ENCODE data around the gene TPD52L1.
A peak's percentile ranks its signal among the peaks of the same experiment; 100 is the strongest.

TPD52L1 gene

DNA sequence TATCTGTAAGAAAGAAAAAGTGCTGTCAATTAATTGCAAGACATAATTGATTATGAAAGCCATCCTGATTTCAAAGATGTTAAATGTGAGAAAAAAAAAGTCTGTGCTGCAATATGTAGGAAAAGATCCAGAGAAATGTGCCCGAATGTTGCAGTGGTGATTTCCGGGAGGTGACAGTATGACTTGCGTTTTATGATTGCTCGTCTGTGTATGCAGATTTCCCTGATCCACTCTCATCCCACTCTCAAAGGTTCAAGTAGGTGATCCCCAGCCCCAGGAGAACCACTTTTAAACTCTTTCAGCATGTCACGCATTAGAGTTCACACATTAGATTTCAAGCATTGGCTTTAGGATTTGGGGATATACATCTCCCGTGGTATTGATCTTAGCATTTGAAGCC is 57.8 kb downstream of the TPD52L1 start:
- DNase-seq: no peak

DNA sequence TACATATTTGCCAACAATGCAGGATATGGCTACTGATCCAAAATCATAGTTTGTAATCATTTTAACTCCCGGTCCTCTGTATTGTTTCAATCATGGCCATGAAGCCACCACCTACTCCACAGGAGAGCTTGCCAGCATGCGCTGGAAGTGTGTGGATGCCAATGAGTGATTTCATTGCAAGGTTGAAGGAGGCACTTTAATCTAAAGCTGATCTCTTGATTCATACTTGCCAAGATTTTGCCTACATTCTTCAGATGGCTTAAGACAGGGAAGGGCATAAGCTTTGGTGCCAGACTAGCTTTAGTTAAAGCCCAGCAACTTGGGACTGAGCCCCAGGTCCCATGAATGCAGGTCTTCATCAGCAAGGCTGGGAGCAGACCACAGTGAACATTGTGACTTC is 58.8 kb downstream of the TPD52L1 start:
- no peak for DNase-seq

DNA sequence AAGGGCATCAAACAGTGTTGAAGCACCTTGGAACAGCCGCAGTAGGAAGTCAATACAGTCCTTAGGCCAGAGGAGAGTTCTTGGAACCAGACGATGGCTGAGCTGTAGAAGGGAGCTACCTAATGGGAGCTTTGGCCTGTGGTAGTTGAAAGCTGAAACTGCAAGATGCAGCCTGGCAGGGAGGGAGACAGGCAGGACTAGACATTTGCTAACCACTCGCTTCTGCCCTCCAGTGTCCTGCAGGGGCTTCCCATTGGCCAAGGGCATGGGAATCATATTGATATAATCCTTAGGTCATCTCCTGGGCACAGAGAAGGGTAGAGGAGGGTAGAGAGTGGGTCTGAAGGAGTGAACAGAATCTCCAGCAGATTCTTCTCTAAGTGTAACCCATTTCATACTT is 60.4 kb downstream of the TPD52L1 start:
- DNase-seq: peak in 1 of 2 experiments; percentile 15

DNA sequence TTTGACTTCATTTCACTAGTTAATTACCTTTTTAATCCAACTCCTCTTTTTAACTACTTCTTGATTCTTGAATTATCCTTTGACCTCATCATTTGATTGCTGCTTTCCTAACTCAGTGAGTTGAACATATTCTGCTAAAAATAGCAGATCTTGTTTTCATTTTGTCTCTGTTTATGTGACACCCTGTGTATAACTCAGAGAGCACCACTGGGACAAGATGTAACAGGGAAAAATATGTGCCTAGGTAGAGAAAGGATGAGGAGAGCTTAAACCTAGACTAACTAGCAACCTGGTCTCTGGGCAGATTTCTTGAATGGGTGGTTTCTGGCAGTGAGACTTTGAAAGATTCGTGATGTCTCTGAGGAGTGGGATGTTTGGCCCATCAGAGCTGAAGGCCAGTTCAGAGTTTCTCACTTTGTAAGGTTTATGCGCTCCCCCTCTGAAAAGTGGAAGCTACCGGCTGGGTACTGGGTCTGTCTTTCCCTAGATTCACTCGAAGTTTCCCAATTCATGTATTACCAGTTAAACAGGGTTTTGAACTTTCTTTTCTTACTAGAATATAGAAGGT is 61.8 kb downstream of the TPD52L1 start:
- DNase-seq: no peak

DNA sequence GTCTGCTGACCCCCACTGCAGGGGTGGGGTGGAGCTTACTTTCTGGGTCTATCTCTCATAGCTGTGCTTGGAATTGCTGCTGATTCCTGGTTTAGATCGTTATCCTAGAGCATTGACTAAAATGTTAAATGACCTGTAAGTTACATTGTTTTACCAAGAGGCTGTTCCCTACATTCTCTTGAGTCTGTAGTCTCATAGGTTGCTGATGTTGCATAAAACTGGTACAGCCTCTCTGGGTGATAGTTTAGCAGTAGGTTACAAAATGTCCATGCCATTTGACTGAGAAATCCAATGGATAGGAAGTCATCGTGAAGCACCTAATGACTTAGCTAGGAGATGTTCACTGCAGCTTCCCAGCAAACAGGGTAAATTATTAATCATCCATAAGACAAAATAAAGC is 62.4 kb downstream of the TPD52L1 start:
- DNase-seq: no peak

DNA sequence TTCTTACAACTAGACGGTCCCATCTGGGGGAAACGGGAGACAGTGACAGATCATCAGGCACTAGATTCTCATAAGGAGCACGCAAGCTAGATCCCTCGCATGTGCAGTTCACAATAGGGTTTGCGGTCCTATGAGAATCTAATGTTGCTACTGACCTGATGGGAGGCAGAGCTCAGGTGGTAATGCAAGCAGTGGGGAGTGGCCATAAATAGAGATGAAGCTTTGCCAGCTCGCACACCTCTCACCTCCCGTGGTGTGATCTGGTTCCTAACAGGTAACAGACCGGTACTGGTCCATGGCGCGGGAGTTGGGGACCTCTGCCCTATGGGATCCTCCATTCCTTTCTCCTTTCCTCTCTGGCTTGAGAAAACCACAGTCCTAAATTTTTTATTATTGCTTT is 63.8 kb downstream of the TPD52L1 start:
- no peak for DNase-seq

DNA sequence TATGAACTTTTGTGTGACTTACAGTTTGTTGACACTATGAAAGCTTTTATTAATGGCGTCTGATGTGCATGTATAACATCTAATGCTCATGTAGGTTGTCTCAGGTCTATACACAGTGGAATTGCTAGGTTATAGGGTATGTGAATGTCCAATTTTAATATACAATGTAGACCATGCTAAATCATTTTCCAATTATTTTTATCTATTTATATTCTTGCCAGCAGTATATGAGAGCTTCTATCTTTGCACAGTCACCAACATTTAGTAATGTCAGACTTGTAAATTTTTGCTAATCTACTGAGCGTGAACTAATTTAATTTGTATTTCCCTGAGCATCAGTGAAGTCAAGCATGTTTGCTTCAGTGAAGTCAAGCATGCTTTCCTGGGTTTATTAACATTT is 64.4 kb downstream of the TPD52L1 start:
- no peak for DNase-seq

DNA sequence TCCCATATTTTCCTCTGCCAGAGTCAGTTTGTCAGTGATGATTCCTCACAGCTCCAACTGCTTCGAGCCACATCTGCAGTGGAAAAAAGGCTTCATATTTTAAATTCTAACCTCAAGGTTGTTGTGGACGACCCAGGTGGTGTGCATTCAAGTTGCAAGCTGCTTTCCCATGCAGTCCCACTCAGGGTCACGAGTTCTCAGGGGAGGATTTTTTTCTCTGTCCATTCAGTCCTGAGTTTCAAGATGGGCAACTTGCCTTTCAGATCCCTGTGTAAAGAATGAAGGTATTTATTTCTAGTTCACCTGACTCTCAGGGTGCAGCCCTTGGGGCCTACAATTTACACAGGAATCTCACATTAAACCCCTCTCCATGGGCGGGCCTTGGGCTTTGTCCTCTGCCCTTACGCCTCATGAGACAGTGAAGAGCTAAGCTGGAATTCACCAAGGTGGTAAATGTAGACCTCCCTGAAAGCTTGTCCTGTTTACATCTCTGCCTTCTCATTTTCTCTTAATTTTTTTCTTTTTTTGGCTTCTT is 65.9 kb downstream of the TPD52L1 start:
- DNase-seq: no peak

DNA sequence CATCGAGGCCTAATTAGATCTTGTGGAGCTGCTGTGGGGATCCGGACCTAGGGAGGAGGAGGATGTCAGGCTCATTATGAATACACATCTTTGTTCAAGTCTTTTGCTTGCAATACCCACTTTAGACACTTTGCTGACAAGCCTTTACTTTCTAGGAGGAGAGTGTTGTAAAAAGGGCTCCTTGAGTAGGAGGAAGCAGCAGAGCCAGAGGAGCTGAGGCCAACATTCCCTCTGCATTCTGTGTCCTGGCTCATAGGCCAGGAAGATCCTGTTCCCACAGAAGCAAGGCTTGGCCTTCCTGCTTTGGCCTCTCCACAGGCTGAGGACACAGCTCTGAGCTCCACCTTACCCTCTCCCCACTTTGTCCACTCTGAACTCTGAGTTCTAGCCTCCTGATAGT is 67.1 kb downstream of the TPD52L1 start:
- DNase-seq: no peak

DNA sequence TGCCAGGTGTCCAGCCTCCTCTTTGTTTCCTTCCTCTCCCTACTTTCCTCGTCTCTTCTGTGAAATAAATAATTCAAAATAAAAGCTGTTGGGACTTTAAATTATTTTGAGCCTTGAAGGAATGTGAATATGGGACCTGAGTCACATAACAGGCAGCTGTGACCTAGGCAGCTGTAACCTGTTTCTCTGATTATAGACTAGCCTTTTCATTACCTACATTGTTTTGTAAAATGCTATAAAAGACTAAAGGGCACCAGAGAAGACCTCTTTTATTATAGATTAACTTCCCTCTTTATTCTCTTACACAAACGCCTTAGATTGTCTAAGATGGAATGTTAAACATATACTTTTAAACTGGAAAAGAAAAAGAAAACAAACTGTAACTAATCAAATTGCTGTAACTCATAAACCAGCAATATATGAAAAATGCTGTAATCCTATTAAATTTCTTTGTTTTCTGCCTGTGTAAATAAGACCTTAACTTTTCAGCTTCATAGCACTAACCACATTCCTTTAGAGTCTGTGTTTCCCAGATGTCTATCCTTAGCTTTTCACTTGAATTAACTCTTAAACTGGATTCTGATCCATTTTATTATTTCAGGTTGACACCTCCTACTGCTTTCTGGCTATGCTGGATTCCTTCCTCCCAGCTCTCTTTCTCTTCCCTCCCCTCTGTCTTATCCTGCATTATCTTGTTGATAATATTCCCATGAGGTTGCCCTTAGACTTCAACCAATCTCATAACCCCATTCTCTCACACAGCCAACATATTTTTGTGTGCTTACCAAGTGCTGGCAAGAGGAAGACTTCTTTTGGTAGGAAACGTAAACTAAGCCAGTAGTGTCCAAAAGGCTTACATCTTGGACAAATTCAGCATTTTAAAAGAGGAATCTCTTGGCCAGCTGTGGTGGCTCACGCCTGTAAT is 69.2 kb downstream of the TPD52L1 start:
- DNase-seq: no peak

- DNase-seq: no peak
Observed at GRCh38 chr6:125224231-125224861, 70.8 kb downstream of the TPD52L1 start.

DNA sequence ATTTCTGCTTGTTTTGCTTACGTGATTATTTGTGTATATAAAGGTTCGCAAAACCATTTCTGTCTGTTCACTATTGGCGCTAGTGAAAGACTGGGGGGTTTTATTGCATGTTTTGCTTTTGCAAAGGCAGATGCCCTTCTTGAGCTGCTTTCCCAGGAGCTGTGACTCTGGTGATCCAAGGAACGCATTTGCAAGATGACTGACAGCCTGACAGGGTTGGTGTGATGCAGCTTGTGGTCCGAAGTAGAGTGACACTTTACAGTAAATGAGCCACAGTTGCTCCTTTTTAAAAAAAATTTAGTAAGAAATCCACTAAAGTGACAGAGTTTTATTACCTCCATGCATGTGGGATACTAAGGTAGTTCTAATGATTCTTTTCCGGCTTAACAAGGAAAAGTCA is 73.7 kb downstream of the TPD52L1 start:
- DNase-seq: no peak

DNA sequence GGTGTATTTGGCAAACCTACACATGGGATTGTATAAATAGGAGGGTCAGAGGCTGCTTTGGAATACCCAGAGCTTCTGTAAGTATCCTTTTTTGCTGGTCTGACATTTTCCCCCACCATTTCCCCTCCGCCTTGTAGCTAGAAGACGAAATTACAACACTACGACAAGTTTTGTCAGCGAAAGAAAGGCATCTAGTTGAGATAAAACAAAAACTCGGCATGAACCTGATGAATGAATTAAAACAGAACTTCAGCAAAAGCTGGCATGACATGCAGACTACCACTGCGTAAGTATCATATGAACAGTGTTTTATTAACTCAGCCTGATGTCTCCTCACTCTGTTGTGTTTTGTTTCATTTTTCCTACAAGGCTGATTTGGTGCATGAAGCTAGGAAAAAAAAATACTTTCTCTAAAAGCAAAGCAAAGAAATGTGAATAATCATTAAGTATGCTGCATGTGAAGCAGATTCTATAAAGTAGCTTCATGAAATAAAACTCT is 75.5 kb downstream of the TPD52L1 start:
- DNase-seq: no peak

GRCh38 chr6:125230674-125231073 is 77.1 kb downstream of the TPD52L1 start:
- no peak for DNase-seq

GRCh38 chr6:125231133-125231532 is 77.6 kb downstream of the TPD52L1 start:
- no peak for DNase-seq

- no peak for DNase-seq
Observed at GRCh38 chr6:125231574-125232343, 78.2 kb downstream of the TPD52L1 start.

- DNase-seq: no peak
Observed at GRCh38 chr6:125232466-125232865, 78.9 kb downstream of the TPD52L1 start.

DNA sequence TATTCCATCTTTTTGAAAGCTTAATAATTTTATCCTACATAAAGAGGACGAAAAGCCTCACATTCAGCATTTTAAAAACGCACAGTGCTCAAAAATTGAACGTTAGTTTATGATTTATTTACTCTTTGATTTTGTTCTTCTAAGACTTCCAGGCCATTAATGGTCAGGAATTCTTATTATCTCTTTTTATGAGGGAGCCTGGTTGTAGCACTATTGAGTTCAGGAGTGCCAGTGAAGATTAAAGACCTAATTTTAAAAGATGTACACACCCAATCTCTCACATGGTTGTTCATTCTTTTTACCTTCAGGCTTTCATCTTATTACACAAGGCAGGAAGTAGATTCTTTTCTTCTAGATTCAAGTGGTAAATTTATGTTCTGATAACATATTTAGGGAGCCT is 79.6 kb downstream of the TPD52L1 start:
- DNase-seq: no peak

GRCh38 chr6:125236536-125237327 is 83.2 kb downstream of the TPD52L1 start:
- no peak for DNase-seq

- no peak for DNase-seq
Observed at GRCh38 chr6:125237764-125238163, 84.2 kb downstream of the TPD52L1 start.

DNA sequence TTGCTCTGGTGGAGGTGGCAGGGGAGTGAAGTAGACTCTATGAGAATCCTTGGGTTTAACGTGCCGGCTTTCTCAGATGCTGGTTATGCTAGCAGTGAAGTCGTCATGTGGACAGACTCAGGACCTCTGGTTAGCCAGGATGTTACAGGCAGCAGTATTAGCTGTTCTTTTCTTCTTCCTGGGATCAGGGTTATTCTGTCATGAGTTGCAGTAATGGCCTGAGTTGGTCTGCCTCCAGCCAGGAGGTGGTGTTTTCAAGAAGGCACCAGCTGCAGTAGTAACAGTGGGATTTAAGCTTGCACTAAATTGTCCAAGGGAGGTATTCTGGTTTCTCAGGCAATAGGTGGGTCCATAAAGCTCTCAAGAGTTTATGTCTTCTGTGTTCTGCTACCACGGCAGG is 91.5 kb downstream of the TPD52L1 start:
- no peak for DNase-seq
